Erythroblast (primary cell): ENCODE results near the gene RNF217.
"Not testable (repeated sequence)": the region's sequence is repeated elsewhere in the genome, so short reads cannot be mapped to it uniquely, and the experiment has no call there.

Source experiments
- DNase-seq, 2 experiments: peaks; one replicate each; lab custom pipeline; 2025; lab: John Stamatoyannopoulos, UW
- GATA1 ChIP-seq: IDR thresholded peaks from 2 replicates; pipeline ENCODE4 v1.6.1; 2011; ENCODE audit warnings: low read depth, mild to moderate bottlenecking, control low read depth, low read length, moderate library complexity
- POLR2A ChIP-seq: IDR thresholded peaks from 2 replicates; pipeline ENCODE4 v1.6.1; 2011; ENCODE audit warnings: mild to moderate bottlenecking, low read length

RNF217 gene, protein sequence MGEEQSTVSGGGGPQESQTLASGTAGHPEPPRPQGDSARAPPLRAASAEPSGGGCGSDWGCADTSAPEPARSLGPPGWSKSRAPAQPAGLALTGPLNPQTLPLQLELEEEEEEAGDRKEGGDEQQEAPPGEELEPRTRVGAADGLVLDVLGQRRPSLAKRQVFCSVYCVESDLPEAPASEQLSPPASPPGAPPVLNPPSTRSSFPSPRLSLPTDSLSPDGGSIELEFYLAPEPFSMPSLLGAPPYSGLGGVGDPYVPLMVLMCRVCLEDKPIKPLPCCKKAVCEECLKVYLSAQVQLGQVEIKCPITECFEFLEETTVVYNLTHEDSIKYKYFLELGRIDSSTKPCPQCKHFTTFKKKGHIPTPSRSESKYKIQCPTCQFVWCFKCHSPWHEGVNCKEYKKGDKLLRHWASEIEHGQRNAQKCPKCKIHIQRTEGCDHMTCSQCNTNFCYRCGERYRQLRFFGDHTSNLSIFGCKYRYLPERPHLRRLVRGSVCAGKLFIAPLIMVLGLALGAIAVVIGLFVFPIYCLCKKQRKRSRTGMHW

DNA sequence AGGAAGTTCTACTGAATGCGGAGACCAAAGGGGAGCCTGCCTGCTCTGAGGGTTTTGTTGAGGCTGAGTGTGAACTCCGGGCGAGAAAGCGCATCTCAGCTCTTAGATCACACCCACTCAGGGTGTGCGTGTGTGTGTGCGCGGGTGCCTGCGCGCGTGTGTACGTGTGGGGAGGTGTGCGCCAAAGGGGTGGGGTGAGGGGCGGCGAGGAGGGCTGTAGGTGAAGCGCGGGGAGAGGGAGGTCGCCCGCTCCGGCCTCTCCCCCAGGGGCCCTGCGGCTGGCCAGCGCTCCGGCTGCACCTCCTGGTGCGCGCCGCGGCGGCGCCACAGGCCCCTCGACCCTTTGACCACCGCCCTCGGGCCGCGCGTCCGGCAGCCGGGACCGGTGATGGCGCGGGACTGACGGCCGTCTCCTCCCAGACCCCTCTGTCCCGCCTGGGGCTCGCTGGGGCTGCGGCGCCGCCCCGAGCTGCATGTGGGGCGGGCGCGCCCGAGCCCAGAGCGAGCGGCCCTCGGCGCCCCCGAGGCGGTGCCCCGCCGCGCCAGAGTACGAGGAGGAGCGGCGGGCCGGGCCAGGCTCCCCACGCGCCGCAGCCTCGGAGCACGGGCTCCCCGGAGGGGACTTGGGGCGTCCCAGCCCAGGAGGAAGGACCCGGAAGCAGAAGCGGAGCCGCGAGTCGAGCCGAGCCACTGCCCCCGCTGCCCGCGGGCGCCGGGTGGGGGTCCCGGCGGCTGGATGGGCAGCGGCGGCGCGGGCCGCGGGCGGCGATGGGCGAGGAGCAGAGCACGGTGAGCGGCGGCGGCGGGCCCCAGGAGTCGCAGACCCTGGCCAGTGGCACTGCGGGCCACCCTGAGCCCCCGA lies at the start of gene RNF217:
RNF217 (plus strand) TSS at position 661 of the 862 bp plus-strand sequence; CDS start at position 769, 108 bp downstream.
- TF ChIP-seq POLR2A (peak; percentile 48), GATA1 (no peak)
- DNase-seq: peak; percentile 53 to 56

- TF ChIP-seq GATA1 (no peak), POLR2A (no peak)
- DNase-seq: no peak
Measured at GRCh38 chr6:124913056-124913455, 49.2 kb upstream of the RNF217 start.

GRCh38 chr6:124917769-124918168 lies 44.5 kb upstream of the RNF217 start:
- TF ChIP-seq GATA1: no peak
- TF ChIP-seq POLR2A: no peak
- DNase-seq: no peak

DNA sequence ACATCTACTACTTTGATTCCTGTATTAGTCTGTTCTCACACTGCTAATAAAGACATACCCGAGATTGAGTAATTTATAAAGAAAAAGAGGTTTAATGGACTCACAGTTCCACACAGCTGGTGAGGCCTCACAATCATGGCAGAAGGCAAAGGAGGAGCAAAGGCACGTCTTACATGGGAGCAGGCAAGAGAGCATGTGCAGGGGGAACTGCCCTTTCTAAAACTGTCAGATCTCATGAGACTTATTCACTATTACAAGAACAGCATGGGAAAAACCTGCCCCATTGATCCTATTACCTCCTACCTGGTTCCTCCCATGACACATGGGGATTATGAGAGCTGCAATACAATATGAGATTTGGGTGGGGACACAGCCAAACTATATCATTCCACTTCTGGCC lies 42.5 kb upstream of the RNF217 start:
- not testable (repeated sequence) for DNase-seq

- no peak for DNase-seq
- no peak for TF ChIP-seq POLR2A
- TF ChIP-seq GATA1: no peak
Measured at GRCh38 chr6:124924333-124924759, 37.9 kb upstream of the RNF217 start.

DNA sequence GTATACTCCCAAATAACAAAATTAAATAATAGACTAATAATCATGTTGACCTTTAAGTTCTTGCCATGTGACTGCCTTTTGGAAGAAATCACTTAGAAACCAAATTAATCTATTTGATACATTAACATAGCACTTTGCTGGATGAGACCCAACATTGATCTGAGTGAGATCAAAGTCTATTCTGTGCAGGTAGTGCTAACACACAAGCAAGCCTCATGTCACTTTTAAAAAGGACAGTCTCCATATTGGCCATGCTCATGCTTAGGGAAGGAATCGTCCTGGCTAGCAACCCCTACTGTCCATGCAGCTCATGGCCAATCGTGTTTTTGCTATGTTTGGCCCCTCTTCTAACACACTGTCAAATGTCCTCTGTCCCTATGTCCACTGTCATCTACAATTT lies 35.8 kb upstream of the RNF217 start:
- TF ChIP-seq POLR2A (no peak), GATA1 (no peak)
- DNase-seq: no peak

GRCh38 chr6:124927806-124928205 lies 34.4 kb upstream of the RNF217 start:
- no peak for TF ChIP-seq POLR2A
- no peak for TF ChIP-seq GATA1
- DNase-seq: no peak

- DNase-seq: no peak
- TF ChIP-seq GATA1 (no peak), POLR2A (no peak)
Measured at GRCh38 chr6:124928851-124929250, 33.4 kb upstream of the RNF217 start.

GRCh38 chr6:124937645-124938044 lies 24.6 kb upstream of the RNF217 start:
- DNase-seq: no peak
- TF ChIP-seq POLR2A: no peak
- no peak for TF ChIP-seq GATA1

DNA sequence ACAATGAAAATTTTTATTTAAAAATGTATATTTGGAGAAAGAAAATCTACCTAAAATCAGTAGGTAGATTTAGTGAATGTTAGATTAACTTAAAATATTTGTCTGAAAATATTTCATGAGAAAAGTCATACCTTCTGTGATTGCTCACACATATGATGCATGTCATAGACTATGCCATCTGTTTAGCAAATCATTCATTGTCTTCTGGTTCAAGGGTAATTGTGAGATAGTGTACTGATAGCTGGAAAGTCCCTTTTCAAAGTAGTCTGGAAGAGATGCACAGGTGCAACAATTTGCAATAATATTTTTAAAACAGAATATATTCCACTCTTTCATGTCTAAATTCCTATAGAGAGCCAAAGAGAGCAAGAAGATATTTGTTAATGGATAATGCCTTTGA lies 21.0 kb upstream of the RNF217 start:
- DNase-seq: no peak
- TF ChIP-seq GATA1 (no peak), POLR2A (no peak)

DNA sequence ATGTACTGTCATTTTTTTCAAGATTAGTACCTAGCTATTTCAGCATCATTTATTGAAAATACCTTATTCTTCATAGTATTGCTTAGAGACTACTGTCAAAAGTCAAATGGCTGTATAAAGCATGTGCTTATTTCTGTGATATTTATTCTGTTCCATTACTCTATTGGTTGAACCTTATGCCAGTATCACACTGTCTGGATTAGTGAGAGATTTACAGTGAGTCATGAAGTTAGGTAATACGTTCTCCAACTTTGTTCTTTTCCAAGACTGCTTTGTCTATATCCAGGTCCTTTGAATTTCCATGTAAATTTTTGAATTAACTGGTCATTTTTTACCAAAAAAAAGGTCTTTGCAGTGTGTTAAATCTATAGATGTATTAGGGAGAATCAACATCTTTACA lies 18.6 kb upstream of the RNF217 start:
- TF ChIP-seq POLR2A (no peak), GATA1 (no peak)
- DNase-seq: no peak

DNA sequence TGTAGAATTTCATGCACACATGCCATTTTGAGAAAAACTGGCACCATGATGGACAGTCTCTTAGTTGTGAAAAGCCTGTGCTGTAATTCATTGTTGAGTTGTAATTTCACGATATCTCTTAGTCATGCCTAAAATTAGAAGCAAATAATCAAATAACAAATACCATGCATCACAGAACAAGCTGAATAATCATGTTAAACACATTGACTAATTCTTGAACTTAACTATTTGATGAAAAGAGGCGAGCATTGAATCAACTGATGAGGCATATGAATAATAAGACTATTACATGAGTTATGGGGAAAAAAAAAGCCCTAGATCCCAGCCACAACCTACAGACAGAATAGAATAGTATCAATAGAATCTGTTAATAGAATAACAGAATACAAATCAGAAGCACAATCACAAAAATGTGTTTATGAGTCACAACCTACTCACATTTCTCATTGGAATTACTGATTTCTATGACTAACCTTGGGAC lies 14.2 kb upstream of the RNF217 start:
- TF ChIP-seq GATA1 (no peak), POLR2A (no peak)
- DNase-seq: no peak

- DNase-seq: no peak
- no peak for TF ChIP-seq POLR2A
- no peak for TF ChIP-seq GATA1
Measured at GRCh38 chr6:124949706-124950105, 12.5 kb upstream of the RNF217 start.

GRCh38 chr6:124953808-124954207 lies 8.4 kb upstream of the RNF217 start:
- no peak for DNase-seq
- TF ChIP-seq GATA1 (no peak), POLR2A (no peak)
